Keratinocyte (primary cell): ENCODE measurements around the gene SMAD5. TPM values are rescaled to one million over a fixed set of nuclear protein-coding genes. Genes with fewer than 3 reads are reported as not detected.

Experiments used
- DNase-seq: peaks from one replicate; pipeline ENCODE4 v3.0.0-alpha.2; 2011; ENCODE audit warnings: low read depth, missing footprints, low spot score
- FAIRE-seq: peaks from 2 replicates; lab custom pipeline; 2011; peaks lifted over from hg19 to GRCh38; lab: Jason Lieb, UNC
- H2AFZ ChIP-seq: 2 replicates; pipeline ENCODE4 v1.6.0; 2012; ENCODE audit warnings: low read length, control low read depth, inconsistent platforms; ENCODE audit not compliant: control insufficient read depth
- H3K27ac ChIP-seq: 2 replicates; pipeline ENCODE4 v1.5.1; 2011; ENCODE audit warnings: low read length; ENCODE audit not compliant: control insufficient read depth, insufficient read depth
- H3K27me3 ChIP-seq: 3 replicates; pipeline ENCODE4 v1.6.0; 2011; ENCODE audit warnings: low read length; ENCODE audit not compliant: control insufficient read depth, insufficient read depth; ENCODE audit errors: extremely low read depth
- H3K36me3 ChIP-seq, 2 experiments: 2 replicates in 1 of 2; 3 replicates in 1 of 2; pipeline ENCODE4 v1.5.1; 2011; ENCODE audit warnings: low read length in 2 of 2, mild to moderate bottlenecking in 1 of 2; ENCODE audit not compliant: control insufficient read depth in 2 of 2, insufficient read depth in 2 of 2; ENCODE audit errors: extremely low read depth in 1 of 2
- H3K4me1 ChIP-seq: 3 replicates; pipeline ENCODE4 v1.5.1; 2011; ENCODE audit warnings: low read length; ENCODE audit not compliant: control insufficient read depth, insufficient read depth; ENCODE audit errors: extremely low read depth
- H3K4me2 ChIP-seq: 3 replicates; pipeline ENCODE4 v1.6.0; 2011; ENCODE audit warnings: low read depth, low read length; ENCODE audit not compliant: control insufficient read depth, insufficient read depth; ENCODE audit errors: extremely low read depth
- H3K4me3 ChIP-seq, 3 experiments: fragments of 200-600 bp in 1 of 3; sonication (generic) in 1 of 3; 2 replicates in 2 of 3; 3 replicates in 1 of 3; pipeline ENCODE4 v1.5.1; 2011 to 2016; ENCODE audit warnings: low read length in 3 of 3, mild to moderate bottlenecking in 3 of 3, control low read depth in 2 of 3, inconsistent platforms in 1 of 3, low read depth in 1 of 3, mixed read lengths in 1 of 3, mixed run types in 1 of 3, moderate library complexity in 1 of 3; ENCODE audit not compliant: control insufficient read depth in 2 of 3, insufficient read depth in 2 of 3; ENCODE audit errors: extremely low read depth in 1 of 3
- H3K79me2 ChIP-seq: 2 replicates; pipeline ENCODE4 v1.6.0; 2012; ENCODE audit warnings: low read length; ENCODE audit not compliant: control insufficient read depth, insufficient read depth
- H3K9ac ChIP-seq: 3 replicates; pipeline ENCODE4 v1.6.0; 2011; ENCODE audit warnings: low read length; ENCODE audit not compliant: control insufficient read depth, insufficient read depth; ENCODE audit errors: extremely low read depth
- H3K9me1 ChIP-seq: 3 replicates; pipeline ENCODE4 v1.6.0; 2011; ENCODE audit warnings: low read length; ENCODE audit not compliant: control insufficient read depth, insufficient read depth; ENCODE audit errors: extremely low read depth
- H3K9me3 ChIP-seq: 2 replicates; pipeline ENCODE4 v1.5.1; 2012; ENCODE audit warnings: low read depth, low read length; ENCODE audit not compliant: control insufficient read depth
- H4K20me1 ChIP-seq: 3 replicates; pipeline ENCODE4 v1.6.0; 2011; ENCODE audit warnings: low read length; ENCODE audit not compliant: control insufficient read depth, insufficient read depth; ENCODE audit errors: extremely low read depth
- CTCF ChIP-seq, 3 experiments: IDR thresholded peaks in 1 of 3; conservative IDR thresholded peaks in 1 of 3; optimal IDR thresholded peaks in 1 of 3; 2 replicates in 2 of 3; 3 replicates in 1 of 3; pipeline versions ENCODE3 to v1.5.1; 2011; ENCODE audit warnings: low read length in 3 of 3, mild to moderate bottlenecking in 3 of 3, moderate library complexity in 2 of 3, control low read depth in 1 of 3, inconsistent platforms in 1 of 3; ENCODE audit not compliant: insufficient read depth in 2 of 3; ENCODE audit errors: extremely low read depth in 1 of 3
- EZH2 ChIP-seq: IDR thresholded peaks from one replicate; pipeline ENCODE4 v1.6.1; 2012; ENCODE audit warnings: inconsistent platforms, mild to moderate bottlenecking, low read length, moderate library complexity
- dilution Hi-C: fragments of 300-500 bp; cut with MboI; formaldehyde crosslinking; loops from one replicate; pipeline ENCODE4 v1.7.0; 2020; ENCODE audit warnings: low sequenced_read_pairs; ENCODE audit not compliant: extremely low pct_ligation_motif_present
- polyA plus RNA-seq, 5 experiments: library from polyadenylated mRNA; depleted of rRNA in 3 of 5; stranded (reverse) in 3 of 5; stranded (forward) in 1 of 5; unstranded in 1 of 5; fragments of >200 nt; gene quantifications; 1 replicate in 1 of 5; 2 replicates in 3 of 5; 3 replicates in 1 of 5; pipeline versions ENCODE4 v1.2.1 to v1.2.3, GENCODE V29; 2011 to 2012; ENCODE audit warnings: missing spikeins in 2 of 5, low read depth in 1 of 5, low replicate concordance in 1 of 5

Gene SMAD5
- polyA plus RNA-seq, 1 donor (not counting 4 experiments of a cell fraction or from before 2014, with no cell fraction given): 72.1 TPM

GRCh38 chr5:136208916-136209315 lies 76.3 kb downstream of the SMAD5 start:
- dilution Hi-C loops: no loop called here
- Histone ChIP-seq H3K4me2 (no peak overlapping the region), H3K36me3 (no peaks in the 10 kb centered on the region)

GRCh38 chr5:136209346-136209910 lies 76.8 kb downstream of the SMAD5 start:
- no peaks in the 10 kb centered on the region for H3K9me3 ChIP-seq
- dilution Hi-C loops: no loop called here
- no peaks in the 10 kb centered on the region for H3K9me1 ChIP-seq
- no peak overlapping the region for H3K4me3 ChIP-seq
- H3K79me2 ChIP-seq: no peaks in the 10 kb centered on the region
- no peak for FAIRE-seq
- TF ChIP-seq EZH2: no peak
- TF ChIP-seq CTCF (optimal IDR thresholded peaks at IDR 0.05 in 1 of 3, IDR thresholded peaks at IDR 0.05 in 1 of 3, conservative IDR thresholded peaks at IDR 0.05 in 1 of 3; ENCODE audit: extremely low read depth in 1 of 3, insufficient read depth in 2 of 3, low read length in 3 of 3): no peak
- peaks cover 9% of the 10 kb centered on the region for H3K27me3 ChIP-seq
- H3K36me3 ChIP-seq: no peaks in the 10 kb centered on the region
- no peak for DNase-seq
- H3K27ac ChIP-seq: no peak overlapping the region
- no peaks in the 10 kb centered on the region for H4K20me1 ChIP-seq
- no peaks in the 10 kb centered on the region for H3K4me1 ChIP-seq
- H3K9ac ChIP-seq: no peak overlapping the region
- no peak overlapping the region for H2AFZ ChIP-seq
- H3K4me2 ChIP-seq: no peak overlapping the region

More at GRCh38 chr5:136208916-136209315, 76.3 kb downstream of the SMAD5 start:
- Histone ChIP-seq H3K79me2 (no peaks in the 10 kb centered on the region), H4K20me1 (no peaks in the 10 kb centered on the region), H3K4me1 (no peaks in the 10 kb centered on the region), H3K4me3 (no peak overlapping the region), H3K27ac (no peak overlapping the region), H3K9ac (no peak overlapping the region), H3K27me3 (peaks cover 9% of the 10 kb centered on the region), H3K9me1 (no peaks in the 10 kb centered on the region), H2AFZ (no peak overlapping the region), H3K9me3 (no peaks in the 10 kb centered on the region)
- FAIRE-seq (no peak), DNase-seq (no peak)
- TF ChIP-seq EZH2: no peak
- TF ChIP-seq CTCF (optimal IDR thresholded peaks at IDR 0.05 in 1 of 3, IDR thresholded peaks at IDR 0.05 in 1 of 3, conservative IDR thresholded peaks at IDR 0.05 in 1 of 3; ENCODE audit: extremely low read depth in 1 of 3, insufficient read depth in 2 of 3, low read length in 3 of 3): no peak
